Lower leg skin (tissue), 3 donors: ENCODE data around the gene VTI1A.

Source experiments
- CTCF ChIP-seq, 3 donors: fragments of 450-650 bp; IDR thresholded peaks; one replicate each; pipeline ENCODE4 v1.5.1; 2016; ENCODE audit warnings: antibody characterized with exemption in 3 of 3, mild to moderate bottlenecking in 3 of 3, moderate library complexity in 2 of 3
- POLR2A ChIP-seq, 2 donors: fragments of 450-650 bp; IDR thresholded peaks; one replicate each; pipeline ENCODE4 v1.6.1; 2016 to 2017; ENCODE audit warnings: antibody characterized with exemption in 2 of 2, mild to moderate bottlenecking in 1 of 2, moderate library complexity in 1 of 2

- TF ChIP-seq CTCF (IDR thresholded peaks at IDR 0.05) (no peak), POLR2A (IDR thresholded peaks at IDR 0.05) (no peak)
Observed at GRCh38 chr10:112793202-112793921, 346.3 kb downstream of the VTI1A start.
